Measurements from ENCODE around the gene TBR1. TPM values are rescaled to one million over a fixed set of nuclear protein-coding genes. Genes with fewer than 3 reads are reported as not detected.

Gene TBR1
- total and polyA plus RNA-seq, 2 donors (not counting 3 experiments of a cell fraction or from before 2014, with no cell fraction given), result 0.11 to 0.14 TPM

DNA sequence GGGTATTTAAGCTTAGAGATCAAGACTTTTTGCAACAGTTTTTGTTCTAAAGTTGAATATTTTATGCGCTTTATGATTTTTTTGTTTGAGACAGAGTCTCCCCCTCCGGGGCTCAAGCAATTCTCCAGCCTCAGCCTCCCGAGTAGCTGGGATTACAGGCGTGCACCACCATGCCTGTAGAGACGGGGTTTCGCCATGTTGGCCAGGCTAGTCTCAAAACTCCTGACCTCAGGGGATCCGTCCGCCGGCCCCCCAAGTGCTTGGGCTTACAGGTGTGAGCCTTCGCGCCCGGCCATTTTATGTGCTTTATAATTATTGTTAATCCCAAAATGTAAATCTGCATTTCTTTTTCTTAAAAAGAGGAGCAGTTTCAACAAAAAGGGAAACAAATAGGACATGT is 29.0 kb downstream of the TBR1 start:
- H3K4me1 ChIP-seq (ENCODE audit: control insufficient read depth, extremely low read depth, insufficient read depth, low read length), result no peaks in the 10 kb centered on the region
- no TSS peak for BruUV-seq (replicated peaks)
- intact Hi-C loops (cut with micrococcal nuclease) (no loop called here), dilution Hi-C loops (cut with MboI; ENCODE audit: extremely low pct_ligation_motif_present, low sequenced_read_pairs) (no loop called here)
- no peaks in the 10 kb centered on the region for H3K36me3 ChIP-seq (ENCODE audit: control insufficient read depth in 2 of 2, extremely low read depth in 1 of 2, insufficient read depth in 2 of 2, low read length in 2 of 2)
- H4K20me1 ChIP-seq (replicated peaks; ENCODE audit: control insufficient read depth, extremely low read depth, insufficient read depth, low read length), result no peaks in the 10 kb centered on the region
- DNase-seq (ENCODE audit: low read depth, low spot score) (no peak), FAIRE-seq (no peak)
- no peaks in the 10 kb centered on the region for H3K9me1 ChIP-seq (replicated peaks; ENCODE audit: control insufficient read depth, extremely low read depth, insufficient read depth, low read length)
- no peak overlapping the region for H3K27ac ChIP-seq (ENCODE audit: insufficient read depth, low read depth, low read length)
- no peak overlapping the region for H3K4me2 ChIP-seq (ENCODE audit: insufficient read depth, low read length)
- peaks cover 3 to 10% of the 10 kb centered on the region in 2 experiments for H3K27me3 ChIP-seq (ENCODE audit: control insufficient read depth in 2 of 2, insufficient read depth in 2 of 2, low read length in 2 of 2)
- CTCF ChIA-PET, result no interaction called here
- TF ChIP-seq, protein P1, sequence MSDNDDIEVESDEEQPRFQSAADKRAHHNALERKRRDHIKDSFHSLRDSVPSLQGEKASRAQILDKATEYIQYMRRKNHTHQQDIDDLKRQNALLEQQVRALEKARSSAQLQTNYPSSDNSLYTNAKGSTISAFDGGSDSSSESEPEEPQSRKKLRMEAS (IDR thresholded peaks at IDR 0.05; ENCODE audit: insufficient read depth, insufficient read length), result no peak
- TF ChIP-seq EZH2 (IDR thresholded peaks at IDR 0.05; ENCODE audit: borderline replicate concordance, low read depth, low read length, severe bottlenecking), result no peak
- no peak for TF ChIP-seq JUN (IDR thresholded peaks at IDR 0.05; ENCODE audit: borderline replicate concordance, insufficient read depth, insufficient read length, low read depth)
- no peaks in the 10 kb centered on the region for H3K9me3 ChIP-seq (replicated peaks; ENCODE audit: control insufficient read depth, insufficient read depth, low read length)
- no peak overlapping the region for H3K4me3 ChIP-seq (replicated peaks in 1 of 3; ENCODE audit: insufficient read depth in 1 of 3, low read depth in 1 of 3, low read length in 3 of 3)
- no peak overlapping the region for H3K9ac ChIP-seq (replicated peaks; ENCODE audit: extremely low read depth, insufficient read depth, low read length)
- POLR2A ChIA-PET, result no interaction called here
- no peaks in the 10 kb centered on the region for H3K79me2 ChIP-seq (ENCODE audit: control insufficient read depth, insufficient read depth, low read length)
- no peak overlapping the region for H2AFZ ChIP-seq (ENCODE audit: low read depth, low read length)

DNA sequence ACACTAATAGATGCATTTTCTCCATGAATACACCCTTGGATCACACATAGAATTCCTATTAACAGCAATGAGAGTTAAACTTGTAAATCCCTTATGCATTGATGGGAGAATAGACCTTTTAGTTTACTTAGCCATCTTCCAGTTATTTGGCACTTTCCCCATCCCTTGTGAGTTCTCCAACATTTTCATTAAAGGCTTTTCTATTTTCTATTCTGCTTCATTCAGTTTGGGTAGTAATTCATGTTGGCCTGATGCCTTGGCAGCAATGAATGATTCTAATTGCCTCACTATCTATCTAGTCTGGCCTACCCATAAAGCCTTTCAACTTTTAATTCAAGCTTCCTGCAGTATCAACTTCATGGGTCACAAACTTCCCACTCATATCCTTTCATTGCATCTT is 32.3 kb downstream of the TBR1 start:
- Histone ChIP-seq H3K79me2 (ENCODE audit: control insufficient read depth, insufficient read depth, low read length) (no peaks in the 10 kb centered on the region), H4K20me1 (replicated peaks; ENCODE audit: control insufficient read depth, extremely low read depth, insufficient read depth, low read length) (no peaks in the 10 kb centered on the region), H3K27me3 (ENCODE audit: control insufficient read depth in 2 of 2, insufficient read depth in 2 of 2, low read length in 2 of 2) (peaks cover 3 to 4% of the 10 kb centered on the region in 2 experiments), H3K9ac (replicated peaks; ENCODE audit: extremely low read depth, insufficient read depth, low read length) (no peak overlapping the region), H3K27ac (ENCODE audit: insufficient read depth, low read depth, low read length) (no peak overlapping the region), H2AFZ (ENCODE audit: low read depth, low read length) (no peak overlapping the region), H3K9me1 (replicated peaks; ENCODE audit: control insufficient read depth, extremely low read depth, insufficient read depth, low read length) (no peaks in the 10 kb centered on the region), H3K4me3 (replicated peaks in 1 of 3; ENCODE audit: insufficient read depth in 1 of 3, low read depth in 1 of 3, low read length in 3 of 3) (no peak overlapping the region), H3K4me1 (ENCODE audit: control insufficient read depth, extremely low read depth, insufficient read depth, low read length) (no peaks in the 10 kb centered on the region), H3K36me3 (ENCODE audit: control insufficient read depth in 2 of 2, extremely low read depth in 1 of 2, insufficient read depth in 2 of 2, low read length in 2 of 2) (no peaks in the 10 kb centered on the region), H3K9me3 (replicated peaks; ENCODE audit: control insufficient read depth, insufficient read depth, low read length) (no peaks in the 10 kb centered on the region), H3K4me2 (ENCODE audit: insufficient read depth, low read length) (no peak overlapping the region)
- no peak for TF ChIP-seq MYC (IDR thresholded peaks at IDR 0.05; ENCODE audit: low read depth, low read length)
- no peak for TF ChIP-seq JUN (IDR thresholded peaks at IDR 0.05; ENCODE audit: borderline replicate concordance, insufficient read depth, insufficient read length, low read depth)
- TF ChIP-seq, protein P1 (IDR thresholded peaks at IDR 0.05; ENCODE audit: insufficient read depth, insufficient read length), result no peak
- TF ChIP-seq, protein P2, sequence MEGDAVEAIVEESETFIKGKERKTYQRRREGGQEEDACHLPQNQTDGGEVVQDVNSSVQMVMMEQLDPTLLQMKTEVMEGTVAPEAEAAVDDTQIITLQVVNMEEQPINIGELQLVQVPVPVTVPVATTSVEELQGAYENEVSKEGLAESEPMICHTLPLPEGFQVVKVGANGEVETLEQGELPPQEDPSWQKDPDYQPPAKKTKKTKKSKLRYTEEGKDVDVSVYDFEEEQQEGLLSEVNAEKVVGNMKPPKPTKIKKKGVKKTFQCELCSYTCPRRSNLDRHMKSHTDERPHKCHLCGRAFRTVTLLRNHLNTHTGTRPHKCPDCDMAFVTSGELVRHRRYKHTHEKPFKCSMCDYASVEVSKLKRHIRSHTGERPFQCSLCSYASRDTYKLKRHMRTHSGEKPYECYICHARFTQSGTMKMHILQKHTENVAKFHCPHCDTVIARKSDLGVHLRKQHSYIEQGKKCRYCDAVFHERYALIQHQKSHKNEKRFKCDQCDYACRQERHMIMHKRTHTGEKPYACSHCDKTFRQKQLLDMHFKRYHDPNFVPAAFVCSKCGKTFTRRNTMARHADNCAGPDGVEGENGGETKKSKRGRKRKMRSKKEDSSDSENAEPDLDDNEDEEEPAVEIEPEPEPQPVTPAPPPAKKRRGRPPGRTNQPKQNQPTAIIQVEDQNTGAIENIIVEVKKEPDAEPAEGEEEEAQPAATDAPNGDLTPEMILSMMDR (IDR thresholded peaks at IDR 0.05; ENCODE audit: extremely low read depth in 1 of 2, insufficient read depth in 1 of 2, low read depth in 1 of 2, low read length in 2 of 2), result no peak
- TF ChIP-seq POLR2AphosphoS5 (IDR thresholded peaks at IDR 0.05; ENCODE audit: insufficient read depth, low read depth, low read length), result no peak
- no peak for TF ChIP-seq GATA2 (IDR thresholded peaks at IDR 0.05; ENCODE audit: insufficient read depth, insufficient read length, low read depth, low read length)
- TF ChIP-seq POLR2A (IDR thresholded peaks at IDR 0.05; ENCODE audit: low read depth, low read length), result no peak
- TF ChIP-seq FOS (IDR thresholded peaks at IDR 0.05; ENCODE audit: borderline replicate concordance, insufficient read depth, low read length), result no peak
- no peak for TF ChIP-seq EZH2 (IDR thresholded peaks at IDR 0.05; ENCODE audit: borderline replicate concordance, low read depth, low read length, severe bottlenecking)
- BruUV-seq (replicated peaks), result no TSS peak
- POLR2A ChIA-PET, result no interaction called here
- CTCF ChIA-PET, result no interaction called here
- intact Hi-C loops (cut with micrococcal nuclease) (no loop called here), dilution Hi-C loops (cut with MboI; ENCODE audit: extremely low pct_ligation_motif_present, low sequenced_read_pairs) (no loop called here)
- no peak for FAIRE-seq
- DNase-seq (ENCODE audit: low read depth, low spot score), result no peak

Measured in endothelial cell of umbilical vein (primary cell).